Stimulated activated CD4-positive, alpha-beta T cell treated with anti-CD3 and anti-CD28 coated beads, Interleukin-1b, Interleukin-23, amount 100 ng/mL, for 1 hour (primary cell): Measurements from ENCODE around the gene PBX3.

ENCODE experiments used
- DNase-seq, 2 donors: peaks; one replicate each; pipeline ENCODE4 v3.0.0-alpha.2; 2020; ENCODE audit warnings: low read depth in 2 of 2

The PBX3 gene

DNA sequence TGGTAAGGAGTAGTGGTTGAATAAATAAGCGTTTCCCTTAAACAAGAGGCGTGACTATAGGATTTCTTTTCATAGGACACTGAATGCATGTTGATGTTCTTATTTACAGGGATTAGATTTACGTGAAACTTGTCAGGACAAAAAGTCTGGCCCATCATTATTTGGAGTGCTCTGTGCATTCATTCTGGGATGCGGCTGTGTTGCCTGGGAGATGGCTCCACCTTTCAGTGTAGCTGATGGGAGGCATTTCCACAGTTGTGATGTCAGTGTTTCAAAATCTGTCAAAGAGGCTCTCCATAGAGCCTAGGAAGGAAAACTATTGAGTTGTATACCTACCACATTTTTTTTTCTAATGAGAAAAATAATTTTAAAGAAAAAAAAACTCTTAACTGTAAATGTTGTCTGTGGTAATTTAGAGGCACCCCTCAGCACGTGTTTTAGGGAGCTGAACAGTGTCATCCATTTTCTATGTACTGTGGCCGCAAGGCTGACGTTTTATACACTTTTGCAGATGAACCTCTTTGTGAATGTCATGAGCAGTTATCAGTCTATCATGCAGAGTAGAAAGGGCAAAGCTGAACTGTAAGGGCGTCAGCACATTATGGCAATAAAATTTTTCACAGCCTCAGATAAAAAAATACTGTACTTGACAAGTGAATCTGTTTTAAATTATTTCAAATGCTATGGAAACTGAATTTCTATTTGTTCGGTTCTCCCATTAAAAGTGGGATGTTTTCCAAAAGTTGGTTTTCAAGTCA lies 202.7 kb downstream of the PBX3 start:
- DNase-seq, result no peak

- no peak for DNase-seq
Observed at GRCh38 chr9:125950880-125951471, 203.8 kb downstream of the PBX3 start.

- DNase-seq, result no peak
Observed at GRCh38 chr9:125953314-125954019, 206.3 kb downstream of the PBX3 start.

DNA sequence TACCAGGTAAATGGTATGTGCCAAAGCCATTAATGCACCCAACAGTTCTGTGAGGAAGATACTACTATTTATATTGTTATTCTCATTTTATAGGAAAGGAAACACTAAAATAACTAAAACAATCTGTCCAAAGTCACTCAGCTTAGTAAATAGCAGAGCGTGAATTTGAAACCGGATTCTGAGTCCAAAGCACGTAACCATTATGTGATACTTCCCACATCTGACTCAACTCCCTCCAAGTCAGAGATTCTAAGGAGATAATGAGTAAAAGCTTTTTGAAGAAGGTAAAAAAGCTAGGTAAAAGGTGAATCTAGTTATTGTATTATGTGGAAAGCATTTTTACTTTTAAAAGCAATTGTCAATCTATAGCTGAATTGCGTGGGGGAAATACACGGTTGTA lies 208.9 kb downstream of the PBX3 start:
- DNase-seq, result no peak

DNA sequence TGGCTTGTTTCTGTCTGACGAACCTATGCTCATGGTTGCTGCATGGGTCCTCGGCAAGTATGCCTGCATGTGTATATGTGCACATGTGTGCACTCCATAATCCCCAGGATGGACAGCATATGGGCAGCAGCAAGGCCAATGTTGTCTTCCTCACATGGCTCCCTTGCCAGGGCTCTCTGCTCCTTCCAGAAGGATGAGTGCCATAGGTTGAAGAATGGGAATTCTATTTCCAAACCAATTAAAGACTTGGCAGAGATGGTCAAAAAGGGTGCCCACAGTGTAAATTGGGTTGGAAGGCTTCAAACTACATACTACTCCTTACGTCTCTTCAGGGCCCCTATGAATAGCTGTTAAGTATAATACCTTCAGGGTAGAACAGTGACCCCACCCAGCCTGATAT lies 212.1 kb downstream of the PBX3 start:
- no peak for DNase-seq

DNA sequence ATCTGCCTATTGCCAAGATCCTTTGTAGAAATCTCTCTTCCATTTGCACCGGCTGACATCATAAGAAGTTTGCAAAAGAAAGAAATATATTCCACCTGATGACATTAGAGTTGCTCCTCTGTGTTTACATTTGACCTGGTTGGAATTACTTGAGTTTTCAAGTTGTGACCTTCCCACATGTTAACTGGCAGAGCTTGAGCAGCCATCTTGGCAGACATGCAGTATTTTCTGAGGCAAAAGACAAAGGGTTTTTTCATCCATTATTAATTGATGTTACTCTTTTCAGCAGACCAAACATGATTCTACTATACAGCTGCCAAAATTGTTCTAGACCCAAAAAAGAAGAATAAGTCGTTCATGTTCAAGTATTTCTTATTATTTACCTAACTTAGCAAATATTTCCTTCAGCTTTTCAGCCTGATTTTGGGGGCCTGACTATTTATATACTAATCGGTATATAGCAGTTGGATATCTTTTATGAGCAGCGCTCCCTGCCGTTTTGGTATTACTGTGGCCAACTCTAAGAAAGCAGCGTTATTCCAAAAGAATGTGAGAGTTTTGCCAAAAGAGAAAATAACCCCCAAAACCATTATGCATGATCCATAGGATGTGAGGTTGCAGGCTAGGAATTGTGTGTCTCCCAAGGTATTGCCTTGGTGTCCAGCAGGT lies 212.9 kb downstream of the PBX3 start:
- no peak for DNase-seq

GRCh38 chr9:125960626-125961025 lies 213.5 kb downstream of the PBX3 start:
- DNase-seq, result no peak

DNA sequence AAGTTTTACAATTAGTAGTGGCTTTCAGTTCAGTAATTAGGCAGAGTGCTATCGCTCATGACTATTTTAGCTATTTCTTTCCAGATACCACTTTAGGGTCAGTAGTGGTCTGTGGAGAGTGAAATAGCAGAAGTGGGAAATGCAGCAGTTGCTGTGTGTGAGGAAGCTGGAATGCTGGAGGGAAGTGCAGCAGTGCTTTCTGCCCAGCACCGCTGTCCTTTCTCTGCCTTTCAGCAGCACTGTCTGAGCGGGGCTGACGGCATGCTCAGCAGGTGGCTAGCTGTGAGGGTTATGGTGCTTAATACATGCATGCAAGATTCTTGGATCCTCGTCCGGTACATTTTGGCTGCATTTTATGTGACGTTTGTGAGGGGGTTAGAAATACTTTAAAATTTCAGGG lies 213.9 kb downstream of the PBX3 start:
- no peak for DNase-seq

GRCh38 chr9:125963932-125964331 lies 216.8 kb downstream of the PBX3 start:
- no peak for DNase-seq

DNA sequence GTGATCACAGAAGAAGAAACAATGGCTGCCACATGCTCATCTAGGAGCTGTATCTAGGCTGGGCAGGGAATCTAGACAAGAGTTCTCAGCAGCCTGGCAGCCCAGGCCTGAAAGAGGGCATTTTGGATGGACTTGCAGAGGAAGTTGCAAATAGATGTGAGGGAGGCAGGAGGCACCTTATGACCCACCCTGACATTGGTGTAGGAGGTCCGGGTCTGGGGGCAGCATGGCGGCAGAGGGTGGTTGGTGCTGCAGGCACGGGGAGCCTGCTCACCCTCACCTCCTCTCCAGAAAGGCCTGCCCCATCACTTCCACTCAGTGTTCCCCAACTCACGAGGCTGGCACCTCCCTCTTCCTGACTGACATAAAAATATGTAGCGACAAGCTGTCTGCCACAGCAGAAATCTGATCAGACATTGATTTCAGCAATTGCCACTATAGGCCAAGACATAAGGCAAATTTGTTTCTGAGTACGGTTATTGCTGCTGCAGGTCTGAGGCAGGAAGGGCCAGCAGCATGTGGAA lies 217.6 kb downstream of the PBX3 start:
- no peak for DNase-seq

DNA sequence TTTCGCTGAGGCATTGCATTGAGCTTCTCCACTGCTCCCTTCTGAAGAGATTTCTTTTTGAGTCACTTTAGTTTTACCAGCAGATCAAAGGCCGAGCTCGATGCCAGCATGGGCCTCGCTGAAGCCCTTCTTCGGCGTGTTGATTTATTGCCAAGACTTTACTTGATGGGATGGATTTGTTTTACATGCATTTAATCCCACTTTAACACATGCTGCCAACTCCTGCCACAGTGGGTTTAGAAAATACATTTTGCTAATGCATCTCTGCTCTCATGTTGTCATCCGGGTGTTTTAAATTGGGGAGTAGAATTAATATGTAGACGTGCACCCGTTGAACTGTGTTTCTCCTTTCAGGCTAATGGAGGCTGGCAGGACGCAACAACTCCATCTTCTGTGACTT lies 218.3 kb downstream of the PBX3 start:
- DNase-seq, result no peak

DNA sequence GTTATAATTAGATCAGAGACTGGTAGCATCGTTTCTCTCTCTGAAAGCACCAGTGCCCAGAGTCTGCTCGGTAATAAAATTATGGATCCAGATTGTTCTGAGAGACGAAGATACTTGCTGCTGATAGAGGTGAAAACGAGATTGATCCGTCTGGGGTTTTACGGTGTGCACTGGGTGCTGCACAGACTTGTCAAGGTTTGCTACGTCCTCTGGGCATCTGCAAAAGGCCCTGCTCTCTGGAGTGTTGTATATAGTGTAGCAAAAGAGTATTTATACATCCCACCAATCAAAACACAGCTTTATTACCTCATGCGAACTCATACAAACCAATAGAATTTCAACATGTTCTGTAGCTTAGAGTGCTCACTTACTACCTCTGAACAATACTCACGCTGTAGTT lies 219.3 kb downstream of the PBX3 start:
- no peak for DNase-seq

GRCh38 chr9:125966959-125967711 lies 220.0 kb downstream of the PBX3 start:
- no peak for DNase-seq

- no peak for DNase-seq
Observed at GRCh38 chr9:125968714-125969374, 221.7 kb downstream of the PBX3 start.

- DNase-seq, result no peak
Observed at GRCh38 chr9:125969462-125969861, 222.3 kb downstream of the PBX3 start.

DNA sequence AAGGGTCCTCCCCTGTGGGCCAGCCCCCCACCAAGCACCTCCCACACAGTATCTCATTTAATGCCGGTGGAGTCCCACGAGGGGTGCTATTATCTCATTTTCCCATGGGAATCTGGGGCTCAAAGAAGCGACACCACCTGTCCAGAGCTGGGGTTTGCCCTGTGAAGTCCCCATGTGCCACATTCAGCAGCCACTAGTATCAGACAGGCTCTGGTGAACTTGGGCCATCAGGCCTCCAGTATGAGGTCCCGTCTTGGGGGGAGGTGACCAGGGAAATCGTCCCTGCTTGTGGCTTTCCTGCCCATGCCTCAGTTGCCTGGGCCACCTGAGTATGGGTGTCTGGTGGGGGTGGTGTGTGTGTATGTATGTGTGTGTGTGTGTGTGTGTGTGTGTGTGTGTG lies 222.7 kb downstream of the PBX3 start:
- no peak for DNase-seq

GRCh38 chr9:125970340-125970739 lies 223.2 kb downstream of the PBX3 start:
- DNase-seq, result no peak

DNA sequence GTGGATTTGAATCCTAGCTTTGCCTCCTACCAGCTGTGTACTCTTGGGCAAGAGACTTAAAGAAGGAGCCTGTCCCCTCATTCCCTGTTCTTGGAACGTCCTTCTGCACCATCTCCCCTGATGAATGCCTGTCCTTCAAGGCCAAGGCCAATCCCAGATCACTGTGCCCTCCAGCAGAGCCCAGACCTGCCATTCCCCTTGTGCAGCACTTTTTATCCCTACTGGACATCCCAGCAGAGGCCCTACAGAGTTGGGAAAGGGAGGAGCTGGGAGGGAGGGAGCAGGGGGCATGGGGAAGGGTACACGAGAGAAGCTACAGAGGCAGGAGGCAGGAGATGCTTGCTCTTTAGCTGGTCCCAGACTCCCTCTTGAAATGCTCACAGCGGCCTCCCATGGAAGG lies 223.9 kb downstream of the PBX3 start:
- DNase-seq, result no peak

DNA sequence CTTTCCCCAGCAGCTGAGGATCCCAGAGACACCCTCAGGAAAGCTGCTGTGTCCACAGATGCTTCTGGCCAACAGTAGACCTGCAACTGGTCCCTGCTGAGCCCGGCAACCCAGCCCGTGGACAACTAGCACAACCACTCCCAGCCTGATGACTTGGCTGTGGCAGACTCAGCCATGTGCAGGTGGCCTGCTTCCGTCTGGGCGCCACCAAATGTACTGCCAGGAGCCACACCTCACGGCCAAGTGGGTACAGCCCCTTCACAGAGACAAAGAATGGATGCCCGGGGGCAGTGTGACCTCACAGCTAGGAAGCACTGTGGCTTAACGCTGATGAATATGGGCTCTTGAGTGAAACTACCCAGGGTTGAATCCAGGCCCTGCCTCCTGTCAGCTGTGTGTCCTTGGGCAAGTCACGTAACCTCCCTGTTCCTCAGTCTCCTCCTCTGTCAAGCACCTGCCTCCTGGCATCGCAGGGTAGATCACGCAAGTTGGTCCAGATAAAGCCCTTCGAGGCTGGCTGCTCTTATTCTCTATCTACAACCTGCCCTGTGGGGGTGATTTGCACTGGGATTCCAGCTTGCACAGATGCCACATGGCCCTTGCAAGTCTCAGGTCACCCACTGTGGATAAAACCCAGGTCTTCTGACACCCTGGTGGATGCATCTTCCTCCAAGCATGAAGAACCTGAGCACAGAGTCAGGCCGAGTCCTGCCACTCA lies 225.0 kb downstream of the PBX3 start:
- no peak for DNase-seq

DNA sequence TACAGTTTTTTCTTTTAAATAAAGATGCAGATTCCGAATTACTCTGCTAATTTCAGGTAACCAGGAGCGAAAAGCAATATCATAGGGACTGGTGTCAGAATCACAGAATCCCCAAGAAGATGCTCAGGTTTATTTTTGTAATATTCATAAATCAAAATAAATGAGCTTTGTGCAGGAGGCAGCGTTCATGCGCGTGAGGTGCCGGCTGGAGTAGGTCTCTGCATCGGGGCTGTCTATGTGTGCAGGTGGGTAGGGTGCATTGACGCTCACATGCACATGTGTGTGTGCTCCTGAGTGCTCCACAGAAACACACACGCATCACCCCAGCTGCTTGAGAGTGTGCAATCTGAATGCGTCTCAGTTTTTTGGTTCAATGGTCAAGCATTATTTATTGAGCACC lies 226.4 kb downstream of the PBX3 start:
- no peak for DNase-seq
